ENCODE results near the gene RGS18. TPM values are rescaled to one million over a fixed set of nuclear protein-coding genes. Genes with fewer than 3 reads are reported as not detected.

The RGS18 gene
- total and polyA plus RNA-seq, 2 experiments from 2014 or later: not detected

GRCh38 chr1:192153276-192153675 lies 5.0 kb upstream of the RGS18 start (continued):
- TF ChIP-seq ZNF462 (CRISPR knock-in tag; IDR thresholded peaks at IDR 0.05) (no peak), EZH2 (IDR thresholded peaks at IDR 0.05; ENCODE audit: low read depth, unreplicated experiment) (no peak), EZH2phosphoT487 (IDR thresholded peaks at IDR 0.05; ENCODE audit: unreplicated experiment) (no peak), JUNB (IDR thresholded peaks at IDR 0.05; ENCODE audit: unreplicated experiment) (no peak), POLR2AphosphoS5 (IDR thresholded peaks at IDR 0.05; ENCODE audit: low read depth) (no peak), ZNF114 (CRISPR knock-in tag; IDR thresholded peaks at IDR 0.05) (no peak), CREB1 (CRISPR knock-in tag; IDR thresholded peaks at IDR 0.05; ENCODE audit: low read depth) (no peak)

GRCh38 chr1:192157067-192157466 lies 1.2 kb upstream of the RGS18 start:
- 0 out of 2 replicates have a peak, but pooled peaks cover 3% of the 10 kb centered on the region for H3K4me1 ChIP-seq (ENCODE audit: insufficient read depth)
- H3K9me3 Mint-ChIP-seq: no peaks in the 10 kb centered on the region
- no peaks in the 10 kb centered on the region for H3K79me2 ChIP-seq (replicated peaks; ENCODE audit: insufficient read depth)
- H3K36me3 Mint-ChIP-seq (ENCODE audit: low read depth): no peaks in the 10 kb centered on the region
- no peak overlapping the region for H3K27ac ChIP-seq (ENCODE audit: low read depth)
- DNase-seq (ENCODE audit: low spot score) (no peak), ATAC-seq (no peak)
- no peak overlapping the region for H3K4me2 ChIP-seq
- no peaks in the 10 kb centered on the region for H3F3A ChIP-seq (replicated peaks; ENCODE audit: low read depth)
- no peaks in the 10 kb centered on the region for H4K20me1 ChIP-seq (replicated peaks; ENCODE audit: insufficient read depth)
- no peak overlapping the region for H3K4me3 Mint-ChIP-seq
- no peak overlapping the region for H3K4me3 ChIP-seq
- no peak overlapping the region for H2AFZ ChIP-seq
- no peaks in the 10 kb centered on the region for H3K27me3 ChIP-seq (ENCODE audit: insufficient read depth)
- no peaks in the 10 kb centered on the region for H3K9me2 ChIP-seq (ENCODE audit: insufficient read depth)
- H3K4me1 Mint-ChIP-seq: peaks cover 3% of the 10 kb centered on the region; the same call in 2 of the 3 replicates
- no peaks in the 10 kb centered on the region for H3K36me3 ChIP-seq (ENCODE audit: insufficient read depth)
- no peak overlapping the region for H3K27ac Mint-ChIP-seq
- peaks cover 2% of the 10 kb centered on the region for H3K27me3 Mint-ChIP-seq (ENCODE audit: insufficient read depth, low read depth, poor library complexity)
- TF ChIP-seq ZNF114 (CRISPR knock-in tag; IDR thresholded peaks at IDR 0.05): no peak
- TF ChIP-seq ETS1 (IDR thresholded peaks at IDR 0.05): no peak
- TF ChIP-seq EZH2 (IDR thresholded peaks at IDR 0.05; ENCODE audit: low read depth, unreplicated experiment): no peak
- no peak for TF ChIP-seq NANOG (IDR thresholded peaks at IDR 0.05; ENCODE audit: borderline replicate concordance)
- no peak for TF ChIP-seq ZNF331 (CRISPR knock-in tag; IDR thresholded peaks at IDR 0.05; ENCODE audit: low read depth)
- TF ChIP-seq REST (IDR thresholded peaks at IDR 0.05; ENCODE audit: unreplicated experiment): no peak
- no peak for TF ChIP-seq EZH2phosphoT487 (IDR thresholded peaks at IDR 0.05; ENCODE audit: unreplicated experiment)
- TF ChIP-seq STAT1 (IDR thresholded peaks at IDR 0.05; ENCODE audit: unreplicated experiment): no peak
- TF ChIP-seq CREB1 (CRISPR knock-in tag; IDR thresholded peaks at IDR 0.05; ENCODE audit: low read depth): no peak
